Measurements from ENCODE around the gene NSRP1. TPM values are rescaled to one million over a fixed set of nuclear protein-coding genes. Genes with fewer than 3 reads are reported as not detected.

Gene NSRP1
- total and polyA plus RNA-seq, 2 of the 8 experiments (the other 6 are each of a cell fraction or from before 2014, with no cell fraction given): 6.1 to 22.4 TPM

DNA sequence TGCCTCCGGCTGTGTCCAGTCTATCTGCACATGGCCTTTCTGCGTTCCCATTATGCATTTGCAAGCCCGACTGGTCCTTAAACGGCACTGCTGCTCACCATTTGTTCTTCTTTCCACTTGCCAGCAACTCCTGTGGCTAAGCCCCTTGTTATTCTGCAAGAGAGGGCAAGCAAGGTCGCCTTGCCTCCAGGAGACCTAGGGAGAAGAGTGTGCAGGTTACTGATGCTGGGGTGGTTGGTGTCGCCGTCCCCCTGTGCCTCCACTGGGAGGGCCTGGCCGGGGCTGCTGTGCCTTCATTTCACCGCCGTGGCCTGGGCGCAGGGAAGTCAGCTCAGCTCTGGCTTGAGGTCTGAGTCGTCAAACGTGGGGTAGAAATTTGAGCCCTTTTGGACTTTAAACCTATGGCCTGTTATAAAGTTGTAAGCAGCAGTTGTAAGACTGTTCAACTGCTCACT, 106.1 kb downstream of the NSRP1 start:
- no peak overlapping the region for H2AK5ac ChIP-seq (ENCODE audit: low read depth, low read length)
- no peak overlapping the region for H4K91ac ChIP-seq (replicated peaks; ENCODE audit: insufficient read length, low read length)
- H3K4me2 ChIP-seq (ENCODE audit: insufficient read depth in 1 of 2, low read depth in 2 of 2, low read length in 2 of 2): no peak overlapping the region
- no peaks in the 10 kb centered on the region for H3K27me3 ChIP-seq (replicated peaks in 1 of 4; ENCODE audit: control insufficient read depth in 3 of 4, extremely low read depth in 1 of 4, insufficient read depth in 3 of 4, low read length in 3 of 4)
- no peak overlapping the region for H3K9ac ChIP-seq (replicated peaks in 1 of 4; ENCODE audit: extremely low read depth in 1 of 4, low read depth in 3 of 4, low read length in 3 of 4)
- no peak for DNase-seq (ENCODE audit: low read depth in 1 of 2, low spot score in 2 of 2)
- no peak overlapping the region for H3K23ac ChIP-seq (ENCODE audit: insufficient read length)
- no peaks in the 10 kb centered on the region for H3K79me1 ChIP-seq (ENCODE audit: low read depth, low read length)
- H2BK15ac ChIP-seq (ENCODE audit: low read length): no peak overlapping the region
- FAIRE-seq: no peak
- no peaks in the 10 kb centered on the region for H3K79me2 ChIP-seq (ENCODE audit: control insufficient read depth in 1 of 2, insufficient read depth in 2 of 2, low read length in 2 of 2)
- no peak overlapping the region for H3K27ac ChIP-seq (ENCODE audit: low read depth, low read length)
- no peak overlapping the region for H3K4ac ChIP-seq (replicated peaks; ENCODE audit: insufficient read length, low read depth, low read length)
- H2BK5ac ChIP-seq (ENCODE audit: low read depth, low read length): no peak overlapping the region
- H3K23me2 ChIP-seq (ENCODE audit: low read depth, low read length): no peaks in the 10 kb centered on the region
- no peak overlapping the region for H3K56ac ChIP-seq (replicated peaks; ENCODE audit: insufficient read length, low read depth, low read length)
- no peaks in the 10 kb centered on the region for H3K9me3 ChIP-seq (ENCODE audit: insufficient read depth in 2 of 2, low read depth in 1 of 2, low read length in 1 of 2)
- no peak overlapping the region for H2BK120ac ChIP-seq (replicated peaks; ENCODE audit: low read depth, low read length)
- H4K8ac ChIP-seq (ENCODE audit: extremely low read depth, insufficient read depth, low read length): 0 out of 2 replicates have a peak overlapping the region, but pooled peaks have one; percentile 8
- no peaks in the 10 kb centered on the region for H3K36me3 ChIP-seq (ENCODE audit: control insufficient read depth in 2 of 4, insufficient read depth in 4 of 4, low read length in 3 of 4)
- no peak overlapping the region for H3K14ac ChIP-seq (ENCODE audit: insufficient read length)
- H2BK20ac ChIP-seq (ENCODE audit: low read length): no peak overlapping the region
- WGBS, 2 experiments (ENCODE audit: extremely low coverage in 1 of 2, insufficient coverage in 1 of 2, insufficient read length in 1 of 2, insufficient replicate concordance in 2 of 2, low coverage in 1 of 2, low lambda C conversion rate in 2 of 2, missing lambda C conversion rate in 1 of 2): 87% methylated on average over 13 of the region's 13 CpGs; no CpG with 5 or more reads in 1 of the 2 experiments
- H4K20me1 ChIP-seq (replicated peaks in 1 of 2; ENCODE audit: control insufficient read depth in 1 of 2, insufficient read depth in 2 of 2, low read length in 2 of 2): no peaks in the 10 kb centered on the region
- no peak overlapping the region for H2BK12ac ChIP-seq (ENCODE audit: low read depth, low read length)
- POLR2A ChIA-PET (ENCODE audit: partially characterized antibody): interaction anchor here (2.9 kb wide), 1 partner anchor 14 kb away, joined by 8 read pairs; no protein-coding TSS in a partner anchor
- H3K4me1 ChIP-seq (replicated peaks in 1 of 4; ENCODE audit: control insufficient read depth in 3 of 4, insufficient read depth in 4 of 4, low read length in 3 of 4): peaks cover 0 to 2% (median 0%) of the 10 kb centered on the region in 4 experiments; a peak in 2 of 7 replicates
- no peak overlapping the region for H4K5ac ChIP-seq (ENCODE audit: insufficient read length, low read depth, low read length)
- no peak overlapping the region for H3K18ac ChIP-seq (ENCODE audit: extremely low read depth, low read length)
- H2AFZ ChIP-seq (ENCODE audit: low read length): no peak overlapping the region
- no peak overlapping the region for H3K4me3 ChIP-seq (ENCODE audit: extremely low read depth in 1 of 4, insufficient read depth in 2 of 4, low read depth in 3 of 4, low read length in 4 of 4)
- CTCF ChIA-PET (ENCODE audit: partially characterized antibody): interaction anchor here (0.6 to 1.5 kb wide), 6 partner anchors 10 to 129 kb away, joined by 3 to 7 read pairs (median 4); partner anchors contain the start of gene SLC6A4
- no peak for TF ChIP-seq NRF1 (IDR thresholded peaks at IDR 0.05; ENCODE audit: low read depth, low read length)
- no peak for TF ChIP-seq TCF12 (IDR thresholded peaks at IDR 0.05; ENCODE audit: low read depth, low read length)
- no peak for TF ChIP-seq YY1 (IDR thresholded peaks at IDR 0.05; ENCODE audit: low read depth, low read length)
- no peak for TF ChIP-seq FOSL1 (IDR thresholded peaks at IDR 0.05; ENCODE audit: insufficient read depth, low read depth, low read length)
- no peak for TF ChIP-seq BACH1 (IDR thresholded peaks at IDR 0.05; ENCODE audit: low read length)
- no peak for TF ChIP-seq GABPA (IDR thresholded peaks at IDR 0.05; ENCODE audit: borderline replicate concordance, insufficient read depth, low read length)
